IPS DF 6.9 (cell line): ENCODE results near the gene C4BPB.

Experiments
- DNase-seq: peaks from one replicate; pipeline ENCODE4 v3.0.0-alpha.2; 2013; ENCODE audit warnings: low read depth, low spot score
- H3K27ac ChIP-seq: one replicate; pipeline ENCODE4 v1.5.1; 2013; ENCODE audit warnings: low read length, control low read depth
- H3K27me3 ChIP-seq: 2 replicates; pipeline ENCODE4 v1.6.1; 2013; ENCODE audit warnings: mild to moderate bottlenecking, low read length; ENCODE audit not compliant: control insufficient read depth, insufficient read depth
- H3K36me3 ChIP-seq: 2 replicates; pipeline ENCODE4 v1.6.1; 2013; ENCODE audit warnings: low read length; ENCODE audit not compliant: control insufficient read depth, insufficient read depth
- H3K4me1 ChIP-seq: 2 replicates; pipeline ENCODE4 v1.6.1; 2013; ENCODE audit warnings: low read length; ENCODE audit not compliant: control insufficient read depth, insufficient read depth
- H3K4me3 ChIP-seq: 2 replicates; pipeline ENCODE4 v1.5.1; 2013; ENCODE audit warnings: mild to moderate bottlenecking, low read length
- H3K9me3 ChIP-seq: 2 replicates; pipeline ENCODE4 v1.6.1; 2013; ENCODE audit warnings: low read length, inconsistent platforms; ENCODE audit not compliant: control insufficient read depth, insufficient read depth
- whole genome bisulfite sequencing: extraction: QIAGEN DNeasy Blood & Tissue Kit; methylation state at CpG from one replicate; pipeline ENCODE4 v1.1.7; 2013; ENCODE audit warnings: mixed read lengths, missing lambda C conversion rate; ENCODE audit not compliant: insufficient read length, insufficient coverage; 5-methylcytosine and 5-hydroxymethylcytosine counted together

C4BPB gene

GRCh38 chr1:207050480-207051190 lies 38.0 kb upstream of the C4BPB start:
- H3K27ac ChIP-seq = no peak overlapping the region
- no peaks in the 10 kb centered on the region for H3K27me3 ChIP-seq
- H3K4me3 ChIP-seq = peak overlapping the region; percentile 95
- peak; percentile 79 for DNase-seq
- H3K9me3 ChIP-seq = no peaks in the 10 kb centered on the region
- no CpG with 5 or more reads among the region's 47 CpGs for WGBS
- H3K4me1 ChIP-seq = no peaks in the 10 kb centered on the region
- H3K36me3 ChIP-seq = peaks cover 10% of the 10 kb centered on the region; the same call in 1 of the 2 replicates

GRCh38 chr1:207051191-207051943 lies 37.3 kb upstream of the C4BPB start, which contains the start of gene YOD1:
TSS of gene YOD1 (minus strand) at chr1:207051208. CDS start at chr1:207051030, 178 bp downstream.
- no CpG with 5 or more reads among the region's 15 CpGs for WGBS
- Histone ChIP-seq H3K4me1 (no peaks in the 10 kb centered on the region), H3K4me3 (peak within 1 kb of the TSS; percentile 95), H3K9me3 (no peaks in the 10 kb centered on the region), H3K27me3 (no peaks in the 10 kb centered on the region), H3K36me3 (peaks cover 10% of the 10 kb centered on the region; the same call in 1 of the 2 replicates), H3K27ac (no peak within 1 kb of the TSS)
- DNase-seq = no peak

- H3K4me3 ChIP-seq = peak within 1 kb of the TSS; percentile 92; the same call in 1 of the 2 replicates
- no peak within 1 kb of the TSS for H3K27ac ChIP-seq
- no peaks in the 10 kb centered on the region for H3K27me3 ChIP-seq
- WGBS = no CpG with 5 or more reads among the region's 56 CpGs
- no peaks in the 10 kb centered on the region for H3K4me1 ChIP-seq
- peaks cover 10% of the 10 kb centered on the region; the same call in 1 of the 2 replicates for H3K36me3 ChIP-seq
- peak; percentile 98 for DNase-seq
- no peaks in the 10 kb centered on the region for H3K9me3 ChIP-seq
Measured at GRCh38 chr1:207052911-207053769, 35.5 kb upstream of the C4BPB start, which contains the start of gene PFKFB2. TSS of gene PFKFB2 (plus strand) at chr1:207053275. CDS start at chr1:207054718, 1,443 bp downstream.

GRCh38 chr1:207054491-207054890 lies 34.2 kb upstream of the C4BPB start:
- no CpG with 5 or more reads among the region's 2 CpGs for WGBS
- no peak overlapping the region for H3K27ac ChIP-seq

GRCh38 chr1:207055386-207056001 lies 33.2 kb upstream of the C4BPB start:
- no CpG with 5 or more reads among the region's 3 CpGs for WGBS
- Histone ChIP-seq H3K4me3 (no peak overlapping the region), H3K4me1 (peaks cover 2% of the 10 kb centered on the region; the same call in 1 of the 2 replicates), H3K27me3 (no peaks in the 10 kb centered on the region), H3K27ac (no peak overlapping the region), H3K9me3 (no peaks in the 10 kb centered on the region), H3K36me3 (no peaks in the 10 kb centered on the region)
- no peak for DNase-seq

More at GRCh38 chr1:207054491-207054890, 34.2 kb upstream of the C4BPB start:
- Histone ChIP-seq H3K4me1 (peaks cover 2% of the 10 kb centered on the region; the same call in 1 of the 2 replicates), H3K36me3 (no peaks in the 10 kb centered on the region), H3K4me3 (no peak overlapping the region), H3K27me3 (no peaks in the 10 kb centered on the region), H3K9me3 (no peaks in the 10 kb centered on the region)
- DNase-seq = no peak

- H3K4me1 ChIP-seq = peaks cover 2% of the 10 kb centered on the region; the same call in 1 of the 2 replicates
- no peak for DNase-seq
- H3K36me3 ChIP-seq = no peaks in the 10 kb centered on the region; the same call in 1 of the 2 replicates
- WGBS = no CpG with 5 or more reads among the region's 6 CpGs
- H3K4me3 ChIP-seq = no peak overlapping the region
- H3K27ac ChIP-seq = no peak overlapping the region
- H3K9me3 ChIP-seq = no peaks in the 10 kb centered on the region
- H3K27me3 ChIP-seq = no peaks in the 10 kb centered on the region
Measured at GRCh38 chr1:207056673-207057072, 32.0 kb upstream of the C4BPB start.

- Histone ChIP-seq H3K4me3 (no peak overlapping the region), H3K27ac (no peak overlapping the region), H3K9me3 (no peaks in the 10 kb centered on the region), H3K27me3 (no peaks in the 10 kb centered on the region), H3K4me1 (peaks cover 2% of the 10 kb centered on the region; the same call in 1 of the 2 replicates), H3K36me3 (peaks cover 5% of the 10 kb centered on the region; the same call in 1 of the 2 replicates)
- WGBS = no CpG with 5 or more reads among the region's 4 CpGs
- no peak for DNase-seq
Measured at GRCh38 chr1:207058252-207058651, 30.4 kb upstream of the C4BPB start.

GRCh38 chr1:207058878-207059867 lies 29.5 kb upstream of the C4BPB start:
- Histone ChIP-seq H3K4me3 (no peak overlapping the region), H3K36me3 (peaks cover 7% of the 10 kb centered on the region; the same call in 1 of the 2 replicates), H3K9me3 (no peaks in the 10 kb centered on the region), H3K27ac (no peak overlapping the region), H3K4me1 (peaks cover 2% of the 10 kb centered on the region; the same call in 1 of the 2 replicates), H3K27me3 (no peaks in the 10 kb centered on the region)
- no CpG with 5 or more reads among the region's 6 CpGs for WGBS
- DNase-seq = no peak

- DNase-seq = no peak
- peaks cover 7% of the 10 kb centered on the region; the same call in 1 of the 2 replicates for H3K36me3 ChIP-seq
- WGBS = no CpG with 5 or more reads among the region's 4 CpGs
- no peaks in the 10 kb centered on the region for H3K9me3 ChIP-seq
- H3K27ac ChIP-seq = no peak overlapping the region
- no peak overlapping the region for H3K4me3 ChIP-seq
- no peaks in the 10 kb centered on the region for H3K27me3 ChIP-seq
- H3K4me1 ChIP-seq = peaks cover 2% of the 10 kb centered on the region; the same call in 1 of the 2 replicates
Measured at GRCh38 chr1:207059881-207060280, 28.8 kb upstream of the C4BPB start.
